Adrenal gland (tissue), 5 donors: ENCODE measurements around the gene HMOX2.

Experiments used
- CTCF ChIP-seq, 6 experiments: fragments of 450-650 bp in 4 of 6; fragments of 200-600 bp in 2 of 6; sonication (generic) in 1 of 6; IDR thresholded peaks; 1 replicate in 5 of 6; 2 replicates in 1 of 6; pipeline versions ENCODE4 v1.5.1 to v1.8.0; 2016 to 2021; ENCODE audit warnings: antibody characterized with exemption in 6 of 6, mild to moderate bottlenecking in 2 of 6, moderate library complexity in 1 of 6
- POLR2A ChIP-seq, 2 donors: fragments of 450-650 bp; IDR thresholded peaks; one replicate each; pipeline ENCODE4 v1.6.1; 2017; ENCODE audit warnings: antibody characterized with exemption in 2 of 2, mild to moderate bottlenecking in 2 of 2, moderate library complexity in 1 of 2
- donor health status: DM: no; HTN: no; CAD: no.

GRCh38 chr16:4455081-4455480 is 21.1 kb upstream of the HMOX2 start:
- TF ChIP-seq CTCF (IDR thresholded peaks at IDR 0.05) (no peak), POLR2A (IDR thresholded peaks at IDR 0.05) (no peak)
